Lower leg skin (tissue), 3 donors: ENCODE results near the gene ADGRV1.

Source experiments
- POLR2A ChIP-seq, 2 donors: fragments of 450-650 bp; IDR thresholded peaks; one replicate each; pipeline ENCODE4 v1.6.1; 2016 to 2017; ENCODE audit warnings: antibody characterized with exemption in 2 of 2, mild to moderate bottlenecking in 1 of 2, moderate library complexity in 1 of 2
- TF ChIP-seq, protein P1 (sequence below), 3 donors: fragments of 450-650 bp; IDR thresholded peaks; one replicate each; pipeline ENCODE4 v1.5.1; 2016; ENCODE audit warnings: antibody characterized with exemption in 3 of 3, mild to moderate bottlenecking in 3 of 3, moderate library complexity in 2 of 3

DNA sequence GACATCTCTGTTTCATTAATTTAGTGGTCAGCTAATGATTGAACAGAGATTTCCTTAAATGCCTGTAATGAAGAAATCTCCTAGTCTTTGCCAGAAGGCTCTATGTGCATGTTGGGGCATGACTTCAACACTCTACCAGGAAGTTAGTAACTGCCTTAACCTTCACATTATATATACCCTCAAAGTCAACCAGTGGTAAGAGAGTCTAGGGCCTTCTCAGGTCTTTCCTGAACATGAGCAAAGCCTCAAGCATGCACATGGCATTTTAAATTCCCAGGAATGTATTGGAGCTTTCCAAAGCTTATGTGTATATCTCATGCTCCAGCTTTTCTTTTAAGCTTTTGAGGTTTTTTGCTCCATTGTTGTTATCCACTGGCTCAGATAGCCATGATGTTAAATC, 436.2 kb downstream of the ADGRV1 start:
- TF ChIP-seq, protein P1, sequence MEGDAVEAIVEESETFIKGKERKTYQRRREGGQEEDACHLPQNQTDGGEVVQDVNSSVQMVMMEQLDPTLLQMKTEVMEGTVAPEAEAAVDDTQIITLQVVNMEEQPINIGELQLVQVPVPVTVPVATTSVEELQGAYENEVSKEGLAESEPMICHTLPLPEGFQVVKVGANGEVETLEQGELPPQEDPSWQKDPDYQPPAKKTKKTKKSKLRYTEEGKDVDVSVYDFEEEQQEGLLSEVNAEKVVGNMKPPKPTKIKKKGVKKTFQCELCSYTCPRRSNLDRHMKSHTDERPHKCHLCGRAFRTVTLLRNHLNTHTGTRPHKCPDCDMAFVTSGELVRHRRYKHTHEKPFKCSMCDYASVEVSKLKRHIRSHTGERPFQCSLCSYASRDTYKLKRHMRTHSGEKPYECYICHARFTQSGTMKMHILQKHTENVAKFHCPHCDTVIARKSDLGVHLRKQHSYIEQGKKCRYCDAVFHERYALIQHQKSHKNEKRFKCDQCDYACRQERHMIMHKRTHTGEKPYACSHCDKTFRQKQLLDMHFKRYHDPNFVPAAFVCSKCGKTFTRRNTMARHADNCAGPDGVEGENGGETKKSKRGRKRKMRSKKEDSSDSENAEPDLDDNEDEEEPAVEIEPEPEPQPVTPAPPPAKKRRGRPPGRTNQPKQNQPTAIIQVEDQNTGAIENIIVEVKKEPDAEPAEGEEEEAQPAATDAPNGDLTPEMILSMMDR (IDR thresholded peaks at IDR 0.05) = no peak
- TF ChIP-seq POLR2A (IDR thresholded peaks at IDR 0.05) = no peak
